Fibroblast of mammary gland (primary cell): ENCODE data around the gene PLEK.

ENCODE experiments used
- DNase-seq: peaks from one replicate; pipeline ENCODE4 v3.0.0-alpha.2; 2010; ENCODE audit warnings: low read depth
- H3K4me3 ChIP-seq: 2 replicates; pipeline ENCODE4 v1.5.1; 2011; ENCODE audit warnings: low read depth, mild to moderate bottlenecking, low read length, moderate library complexity; ENCODE audit not compliant: control insufficient read depth
- TF ChIP-seq, protein P1 (sequence below): conservative IDR thresholded peaks from 2 replicates; pipeline ENCODE4 v1.5.1; 2011; ENCODE audit warnings: low read depth, low read length, inconsistent platforms; ENCODE audit not compliant: control insufficient read depth, insufficient read depth

The PLEK gene

DNA sequence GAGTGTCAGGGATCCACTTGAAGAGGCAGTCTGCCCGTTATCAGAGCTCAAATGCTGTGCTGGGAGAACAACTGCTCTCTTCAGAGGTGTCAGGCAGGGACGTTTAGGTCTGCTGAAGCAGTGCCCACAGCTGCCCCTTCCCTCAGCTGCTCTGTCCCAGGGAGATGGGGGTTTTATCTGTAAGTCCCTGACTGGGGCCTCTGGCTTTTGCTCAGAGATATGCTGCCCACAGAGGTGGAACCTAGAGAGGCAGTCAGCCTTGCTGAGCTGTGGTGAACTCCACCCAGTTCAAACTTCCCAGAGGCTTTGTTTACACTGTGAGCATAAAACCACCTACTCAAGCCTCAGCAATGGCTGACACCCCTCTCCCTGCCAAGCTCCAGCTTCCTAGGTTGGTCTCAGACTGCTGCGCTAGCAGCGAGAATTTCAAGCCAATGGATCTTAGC, 38.1 kb downstream of the PLEK start:
- no peak overlapping the region for H3K4me3 ChIP-seq
- TF ChIP-seq, protein P1, sequence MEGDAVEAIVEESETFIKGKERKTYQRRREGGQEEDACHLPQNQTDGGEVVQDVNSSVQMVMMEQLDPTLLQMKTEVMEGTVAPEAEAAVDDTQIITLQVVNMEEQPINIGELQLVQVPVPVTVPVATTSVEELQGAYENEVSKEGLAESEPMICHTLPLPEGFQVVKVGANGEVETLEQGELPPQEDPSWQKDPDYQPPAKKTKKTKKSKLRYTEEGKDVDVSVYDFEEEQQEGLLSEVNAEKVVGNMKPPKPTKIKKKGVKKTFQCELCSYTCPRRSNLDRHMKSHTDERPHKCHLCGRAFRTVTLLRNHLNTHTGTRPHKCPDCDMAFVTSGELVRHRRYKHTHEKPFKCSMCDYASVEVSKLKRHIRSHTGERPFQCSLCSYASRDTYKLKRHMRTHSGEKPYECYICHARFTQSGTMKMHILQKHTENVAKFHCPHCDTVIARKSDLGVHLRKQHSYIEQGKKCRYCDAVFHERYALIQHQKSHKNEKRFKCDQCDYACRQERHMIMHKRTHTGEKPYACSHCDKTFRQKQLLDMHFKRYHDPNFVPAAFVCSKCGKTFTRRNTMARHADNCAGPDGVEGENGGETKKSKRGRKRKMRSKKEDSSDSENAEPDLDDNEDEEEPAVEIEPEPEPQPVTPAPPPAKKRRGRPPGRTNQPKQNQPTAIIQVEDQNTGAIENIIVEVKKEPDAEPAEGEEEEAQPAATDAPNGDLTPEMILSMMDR, result no peak
- DNase-seq, result no peak

DNA sequence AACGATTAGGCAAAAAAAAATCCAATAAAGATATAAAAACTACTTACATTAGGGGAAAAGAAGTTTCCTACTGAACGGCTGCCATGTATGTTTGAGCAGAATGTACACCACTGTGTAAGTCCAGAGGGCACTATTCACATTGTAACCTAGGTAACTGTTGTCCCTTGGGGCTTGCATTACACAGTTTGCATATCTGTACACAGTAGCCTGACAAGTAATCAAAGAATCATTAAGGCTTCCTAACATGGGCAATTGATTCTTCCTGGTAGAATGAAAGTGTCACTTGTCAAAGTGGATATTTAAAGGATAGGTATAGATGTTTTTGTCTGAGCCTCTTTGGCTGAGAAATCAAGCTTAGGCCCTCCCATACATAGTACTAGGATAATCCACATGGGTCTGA, 39.1 kb downstream of the PLEK start:
- no peak for DNase-seq
- H3K4me3 ChIP-seq, result no peak overlapping the region
- TF ChIP-seq, protein P1, result no peak

DNA sequence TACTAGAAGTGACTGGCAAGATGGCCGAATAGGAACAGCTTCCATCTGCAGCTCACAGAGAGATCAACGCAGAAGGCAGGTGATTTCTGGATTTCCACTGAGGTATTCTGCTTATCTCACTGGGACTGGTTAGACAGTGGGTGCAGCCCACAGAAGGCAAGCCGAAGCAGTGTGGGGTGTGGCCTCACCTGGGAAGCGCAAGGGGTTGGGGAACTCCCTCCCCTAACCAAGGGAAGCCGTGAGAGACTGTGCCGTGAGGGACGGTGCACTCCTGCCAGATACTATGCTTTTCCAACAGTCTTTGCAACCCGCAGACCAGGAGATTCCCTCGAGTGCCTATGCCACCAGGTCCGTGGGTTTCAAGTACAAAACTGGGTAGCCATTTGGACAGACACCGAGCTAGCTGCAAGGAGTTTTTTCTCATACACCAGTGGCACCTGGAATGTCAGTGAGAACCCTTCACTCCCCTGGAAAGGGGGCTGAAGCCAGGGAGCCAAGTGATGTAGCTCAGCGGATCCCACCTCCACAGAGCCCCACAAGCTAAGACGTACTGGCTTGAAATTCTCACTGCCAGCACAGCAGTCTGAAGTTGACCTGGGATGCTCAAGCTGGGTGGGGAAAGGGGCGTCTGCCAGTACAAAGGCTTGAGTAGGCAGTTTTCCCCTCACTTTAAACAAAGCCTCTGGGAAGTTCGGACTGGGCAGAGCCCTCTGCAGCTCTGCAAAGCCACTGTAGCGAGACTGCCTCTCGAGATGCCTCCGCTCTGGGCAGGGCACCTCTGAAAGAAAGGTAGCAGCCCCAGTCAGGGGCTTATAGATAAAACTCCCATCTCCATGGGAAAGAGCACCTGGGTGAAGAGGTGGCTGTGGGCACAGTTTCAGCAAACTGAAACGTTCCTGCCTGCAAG, 40.1 kb downstream of the PLEK start:
- H3K4me3 ChIP-seq, result no peak overlapping the region
- TF ChIP-seq, protein P1, result no peak
- no peak for DNase-seq

DNA sequence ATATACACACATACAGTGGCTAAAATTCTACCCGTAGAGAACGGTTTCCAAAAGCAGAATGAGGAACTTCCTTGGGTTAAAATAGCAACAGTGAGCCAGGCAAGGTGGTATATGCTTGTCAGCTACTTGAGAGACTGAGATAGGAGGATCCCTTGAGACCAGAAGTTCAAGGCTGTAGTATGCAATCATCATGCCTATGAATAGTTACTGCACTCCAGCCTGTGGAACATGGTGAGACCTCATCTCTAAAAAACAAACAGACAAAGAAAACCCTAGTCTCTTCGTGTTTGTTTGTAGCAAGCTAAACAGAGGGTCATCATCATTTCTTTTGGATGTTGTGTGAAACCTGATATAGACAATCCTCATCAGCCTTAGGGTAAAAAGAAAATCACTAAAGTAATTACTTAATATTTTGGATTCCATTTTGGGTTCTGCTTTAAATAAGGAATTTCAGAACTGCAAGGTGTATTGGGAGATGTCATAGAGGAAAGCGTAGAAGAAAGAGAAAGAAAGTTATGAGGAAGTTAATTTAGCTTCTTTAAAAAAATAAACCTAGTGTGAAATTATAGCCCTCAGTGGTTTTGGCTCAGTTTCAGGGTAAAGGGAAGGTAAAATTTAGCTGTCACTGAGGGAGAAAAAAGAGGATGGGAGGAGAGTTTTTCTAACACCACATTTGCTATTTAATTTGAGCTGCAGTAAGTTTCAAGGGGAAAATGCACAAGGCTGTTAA, 46.5 kb downstream of the PLEK start:
- TF ChIP-seq, protein P1, result no peak
- H3K4me3 ChIP-seq, result no peak overlapping the region
- DNase-seq, result no peak

DNA sequence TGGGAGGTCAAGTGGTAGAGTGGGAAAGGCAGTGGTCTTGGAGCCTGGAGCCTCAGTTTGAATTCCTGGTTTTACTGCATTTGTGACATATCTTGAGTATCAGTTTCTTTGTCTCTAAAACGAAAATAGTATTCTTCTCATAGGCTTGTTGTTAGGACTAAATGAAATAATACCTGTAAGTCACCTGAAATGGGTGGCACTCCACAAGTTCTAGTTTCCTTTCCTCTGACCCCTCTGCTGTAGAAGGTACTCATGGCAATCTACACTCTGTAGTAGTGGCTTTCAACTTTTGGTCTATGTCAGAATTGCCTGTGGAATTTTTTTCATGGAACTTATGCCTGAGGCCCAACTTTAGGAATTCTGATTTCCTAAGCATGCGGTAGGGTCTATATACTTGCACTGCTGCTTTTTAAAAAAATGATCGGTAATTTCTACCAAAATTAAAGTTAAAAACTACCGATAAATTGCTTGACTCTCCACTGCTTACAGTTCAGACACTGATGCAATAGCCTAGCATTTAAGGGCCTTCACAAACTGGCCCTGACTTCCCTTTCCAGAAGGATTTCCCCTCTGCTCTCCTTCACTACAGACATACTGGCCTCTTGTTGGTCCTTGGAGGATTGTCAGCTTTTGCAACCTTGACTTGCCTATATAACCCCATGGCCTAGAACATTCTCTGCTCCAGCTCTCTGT, 47.2 kb downstream of the PLEK start:
- DNase-seq, result no peak
- TF ChIP-seq, protein P1, result no peak
- H3K4me3 ChIP-seq, result no peak overlapping the region

DNA sequence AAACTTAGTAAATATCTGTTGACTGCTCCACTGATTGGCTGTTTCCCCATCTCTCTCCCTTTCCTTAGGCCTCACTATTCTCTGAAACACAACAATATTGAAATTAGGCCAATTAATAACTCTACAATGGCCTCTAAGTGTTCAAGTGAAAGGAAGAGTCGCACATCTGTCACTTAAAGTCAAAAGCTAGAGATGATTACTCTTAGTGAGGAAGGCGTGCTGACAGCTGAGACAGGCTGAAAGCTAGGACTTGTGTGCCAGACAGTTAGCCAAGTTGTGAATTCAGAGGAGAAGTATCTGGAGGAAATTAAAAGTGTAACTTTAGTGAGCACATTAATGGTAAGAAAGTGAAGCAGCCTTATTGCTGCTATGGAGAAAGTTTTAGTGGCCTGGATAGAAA, 48.4 kb downstream of the PLEK start:
- H3K4me3 ChIP-seq, result no peak overlapping the region
- TF ChIP-seq, protein P1, result no peak
- no peak for DNase-seq
